Stimulated activated naive CD4-positive, alpha-beta T cell (primary cell): ENCODE data around the gene CPVL.
A peak's percentile ranks its signal among the peaks of the same experiment; 100 is the strongest.

ENCODE experiments used
- DNase-seq, 6 experiments: peaks; one replicate each; lab custom pipeline; 2025; lab: John Stamatoyannopoulos, UW

The CPVL gene

GRCh38 chr7:29091715-29092114 is 54.6 kb downstream of the CPVL start:
- peak in 1 of 6 experiments; percentile 9 for DNase-seq

DNA sequence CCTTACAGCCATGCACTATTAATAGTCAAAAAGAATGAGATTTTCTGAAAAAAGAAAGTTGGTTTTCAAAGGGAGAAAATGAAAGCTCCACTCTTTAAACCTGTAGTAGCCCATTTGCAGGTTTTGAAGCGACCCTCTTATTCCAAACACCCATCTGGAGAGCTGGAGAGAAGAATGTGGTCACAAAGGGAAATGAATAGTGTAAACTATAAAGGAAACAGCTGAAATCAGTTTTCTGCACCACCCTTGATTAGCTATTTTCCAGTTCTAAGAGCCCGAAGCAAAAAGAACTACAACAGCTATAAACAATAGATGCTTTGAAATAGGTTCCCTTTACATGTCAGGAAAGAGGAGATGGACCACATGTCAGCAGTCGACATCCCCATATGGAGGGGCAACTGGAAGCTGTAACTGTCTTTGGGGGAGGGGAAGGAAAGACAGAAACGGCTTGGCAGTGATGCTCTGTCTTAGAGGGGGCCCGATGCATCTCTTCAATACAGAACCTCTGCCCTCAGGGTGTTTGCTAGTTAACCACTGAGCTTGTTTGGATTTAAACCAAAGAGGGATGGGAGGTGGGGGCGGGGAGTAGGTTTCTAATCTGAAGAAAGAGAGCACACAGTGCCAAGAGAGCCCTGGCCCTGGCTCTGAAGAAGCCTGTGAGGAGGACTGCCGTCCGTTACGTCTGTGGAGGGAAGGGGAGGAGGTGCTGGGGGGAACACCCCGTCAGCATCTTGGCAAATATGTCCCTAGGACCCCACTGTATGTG is 55.3 kb downstream of the CPVL start:
- DNase-seq, result no peak

- no peak for DNase-seq
Measured at GRCh38 chr7:29090151-29090805, 56.1 kb downstream of the CPVL start.

DNA sequence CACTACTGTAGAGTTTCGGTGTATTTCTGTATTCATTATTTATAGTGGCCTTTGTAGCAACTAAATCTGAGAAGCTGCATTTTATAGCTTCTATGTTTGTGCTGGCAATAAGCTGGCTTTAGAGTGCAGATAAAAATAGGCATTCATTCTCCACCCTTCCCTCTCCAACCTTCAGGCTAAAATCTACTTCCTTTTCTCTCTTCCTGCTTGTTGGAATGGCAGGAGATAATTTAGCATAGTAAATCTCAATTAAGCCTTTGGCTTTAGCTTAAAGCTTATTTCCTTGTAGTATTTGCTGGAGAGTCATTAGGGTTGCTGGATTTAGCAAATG is 58.5 kb downstream of the CPVL start:
- DNase-seq, result no peak

DNA sequence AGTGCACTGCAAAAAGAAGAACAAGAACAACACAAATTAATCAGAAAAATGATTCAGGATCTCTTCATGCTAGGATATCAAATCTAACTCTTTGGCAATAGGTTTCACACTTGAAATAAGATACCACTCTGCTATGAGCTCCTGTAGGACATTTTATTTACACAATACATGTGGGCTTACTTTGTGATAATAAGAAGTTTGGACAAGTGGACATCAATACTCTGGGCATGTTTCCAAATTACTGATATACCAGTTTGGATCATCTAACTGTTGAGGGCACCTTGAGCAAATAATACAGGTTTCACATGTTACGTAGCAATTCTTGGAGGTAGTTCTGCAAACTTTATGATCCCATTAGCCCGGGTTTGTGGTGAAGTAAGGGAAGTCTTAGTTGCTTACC is 59.8 kb downstream of the CPVL start:
- no peak for DNase-seq

GRCh38 chr7:29084832-29085231 is 61.5 kb downstream of the CPVL start:
- DNase-seq, result no peak

- DNase-seq, result no peak
Measured at GRCh38 chr7:29080803-29081202, 65.5 kb downstream of the CPVL start.

GRCh38 chr7:29078311-29079260 is 67.8 kb downstream of the CPVL start:
- no peak for DNase-seq

DNA sequence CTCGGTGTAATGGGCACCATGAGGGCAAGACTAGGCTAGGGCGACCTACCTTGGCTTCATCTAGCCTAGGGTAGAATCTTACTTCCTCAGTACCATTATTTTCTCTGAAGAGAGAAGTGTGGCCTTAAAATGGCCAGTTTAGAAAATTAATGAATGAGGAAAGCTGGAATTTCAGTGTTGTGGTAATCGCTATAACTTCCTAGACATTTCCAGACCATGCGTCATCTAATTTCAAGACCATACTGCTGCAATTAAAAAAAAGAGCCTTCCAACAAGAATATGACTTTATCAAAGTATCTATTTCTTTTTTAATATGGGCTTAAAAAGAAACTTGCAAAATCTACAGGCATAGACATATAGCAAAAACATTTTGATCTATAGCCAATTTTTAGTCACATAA is 68.5 kb downstream of the CPVL start:
- no peak for DNase-seq

- no peak for DNase-seq
Measured at GRCh38 chr7:29077176-29077575, 69.2 kb downstream of the CPVL start.

DNA sequence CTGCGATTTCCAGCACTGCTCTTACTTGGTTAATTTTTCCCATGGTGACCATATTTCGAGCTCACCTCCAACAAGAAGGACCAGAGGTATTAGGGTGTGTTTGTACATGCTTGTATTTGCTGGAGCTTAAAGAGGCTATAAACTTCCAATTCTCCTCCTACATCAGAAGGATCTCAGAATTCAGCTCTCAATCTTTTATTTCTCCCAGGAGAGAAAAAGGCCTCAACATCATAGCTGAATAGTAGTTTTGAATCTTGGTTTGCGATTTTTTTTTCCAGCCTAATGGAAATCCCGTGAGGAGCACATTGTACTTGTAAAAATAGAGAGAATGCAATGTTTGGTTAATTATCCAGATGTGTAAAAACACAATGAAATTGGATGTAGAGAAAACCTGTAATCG is 69.7 kb downstream of the CPVL start:
- DNase-seq, result no peak

DNA sequence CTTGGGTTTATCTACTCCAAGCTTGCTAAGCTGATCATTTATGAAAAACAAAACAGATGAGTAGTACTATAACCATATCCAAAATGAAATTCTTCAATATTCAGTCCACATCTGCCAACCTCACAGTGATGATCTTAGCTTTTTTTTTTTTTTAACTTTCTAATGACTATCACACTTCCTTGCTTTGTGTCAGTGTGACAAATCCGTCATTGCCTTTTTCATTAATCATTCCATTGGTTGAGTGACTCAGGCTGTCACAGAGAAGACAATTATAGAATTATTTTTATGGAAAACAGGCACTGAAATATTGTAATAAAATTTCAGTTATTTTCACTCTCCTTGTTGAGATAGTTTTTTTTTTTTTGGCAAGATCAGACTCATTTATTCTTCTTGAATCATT is 70.7 kb downstream of the CPVL start:
- DNase-seq, result no peak

- no peak for DNase-seq
Measured at GRCh38 chr7:29071203-29071874, 75.0 kb downstream of the CPVL start.

DNA sequence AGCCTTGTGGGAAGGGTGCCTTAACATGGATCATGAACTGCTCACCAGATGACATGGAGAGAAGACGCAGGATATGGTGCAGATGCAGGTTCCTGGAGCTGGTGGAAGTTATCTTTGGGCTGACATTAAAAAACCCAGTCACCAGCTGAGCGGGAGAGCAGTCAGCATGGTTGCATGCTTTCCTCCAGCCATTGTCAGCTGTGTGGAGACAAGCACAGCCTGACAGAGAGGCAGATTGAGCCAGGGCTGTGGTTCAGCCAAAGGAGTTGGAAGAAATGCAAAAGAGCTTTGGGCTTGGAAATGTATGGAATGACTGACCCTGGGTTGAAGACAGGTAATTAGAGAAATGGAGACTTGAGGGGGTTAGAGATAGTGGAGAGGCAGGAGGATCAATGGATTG is 79.7 kb downstream of the CPVL start:
- no peak for DNase-seq

DNA sequence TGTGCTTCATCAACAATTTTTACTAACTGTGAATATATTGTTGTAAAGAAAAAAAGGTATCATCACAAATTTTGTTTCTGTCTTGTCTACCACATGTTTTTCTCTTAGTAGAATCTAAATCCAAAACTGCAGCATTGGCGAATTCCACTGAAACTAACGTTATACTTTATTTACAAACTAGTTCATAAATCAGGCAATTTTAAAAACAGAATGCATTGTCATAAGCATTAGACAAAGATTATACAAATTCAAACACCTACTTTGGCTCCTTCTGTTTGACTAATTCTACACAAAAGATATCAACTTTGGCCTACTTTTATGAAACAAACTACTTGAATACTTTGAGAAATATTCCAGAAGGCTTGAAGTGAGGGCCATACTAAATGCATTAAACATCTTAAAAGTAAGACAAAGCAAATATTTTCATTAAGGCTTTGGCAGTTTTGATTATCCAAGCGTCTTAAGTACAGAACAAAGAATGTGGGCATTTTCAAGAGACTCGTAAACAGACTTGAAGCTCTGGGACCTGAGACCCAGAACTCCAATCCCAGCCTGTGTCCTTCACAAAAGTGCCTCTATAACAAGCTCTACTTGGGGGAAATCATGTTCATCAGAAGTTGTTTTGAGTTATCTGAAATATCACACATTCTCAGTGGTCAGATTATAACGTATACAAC is 81.0 kb downstream of the CPVL start:
- DNase-seq, result no peak

GRCh38 chr7:29063872-29064271 is 82.5 kb downstream of the CPVL start:
- DNase-seq, result no peak

- DNase-seq, result no peak
Measured at GRCh38 chr7:29063236-29063635, 83.1 kb downstream of the CPVL start.

DNA sequence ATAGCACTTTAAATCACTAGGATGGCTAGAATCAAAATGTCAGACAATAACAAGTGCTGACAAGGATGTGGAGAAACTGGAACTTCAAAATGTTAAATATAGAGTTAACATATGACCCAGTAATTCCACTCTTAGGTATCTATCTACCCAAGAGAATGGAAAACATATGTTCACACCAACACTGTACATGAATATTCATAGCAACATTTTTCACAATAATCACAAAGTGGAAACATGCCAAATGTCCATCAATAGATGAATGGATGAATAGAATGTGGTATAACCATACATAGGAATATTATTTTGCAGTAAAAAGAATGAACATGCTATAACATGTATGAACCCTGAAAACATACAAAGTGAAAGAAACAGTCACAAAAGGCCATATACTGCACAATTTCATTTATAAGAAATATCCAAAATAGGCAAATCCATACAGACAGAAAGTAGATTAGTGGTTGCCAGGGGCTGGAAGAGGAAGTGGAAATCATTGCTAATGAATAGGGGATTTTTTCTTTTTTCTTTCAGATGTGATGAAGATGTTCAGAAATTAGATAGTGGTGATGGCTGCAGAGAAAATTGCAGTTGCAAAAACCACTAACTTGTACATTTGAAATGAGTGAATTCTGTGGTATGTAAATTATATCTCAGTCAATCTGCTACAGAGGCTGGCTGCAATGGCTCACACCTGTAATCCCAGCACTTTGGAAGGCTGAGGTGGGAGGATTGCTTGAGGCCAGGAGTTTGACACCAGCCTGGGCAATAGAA is 93.0 kb downstream of the CPVL start:
- no peak for DNase-seq

DNA sequence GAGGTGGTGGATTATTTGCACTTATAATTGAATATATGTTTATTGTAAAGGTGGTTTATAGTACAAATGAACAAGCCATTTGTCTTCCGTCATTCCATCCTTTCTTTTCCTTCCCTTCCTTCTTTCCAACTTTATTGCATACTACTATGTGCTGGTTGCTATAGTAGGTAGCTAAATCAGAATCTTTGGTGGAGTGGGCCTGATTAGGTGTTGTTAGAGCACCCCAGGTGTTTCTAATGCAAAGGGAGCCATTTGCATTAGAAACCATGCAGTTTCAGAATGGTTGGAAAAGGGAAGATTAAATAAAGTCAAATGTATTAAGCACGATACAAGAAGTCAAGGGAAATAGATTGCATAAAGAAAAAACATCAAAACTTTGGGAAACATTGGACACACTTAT is 99.4 kb downstream of the CPVL start:
- DNase-seq, result no peak

DNA sequence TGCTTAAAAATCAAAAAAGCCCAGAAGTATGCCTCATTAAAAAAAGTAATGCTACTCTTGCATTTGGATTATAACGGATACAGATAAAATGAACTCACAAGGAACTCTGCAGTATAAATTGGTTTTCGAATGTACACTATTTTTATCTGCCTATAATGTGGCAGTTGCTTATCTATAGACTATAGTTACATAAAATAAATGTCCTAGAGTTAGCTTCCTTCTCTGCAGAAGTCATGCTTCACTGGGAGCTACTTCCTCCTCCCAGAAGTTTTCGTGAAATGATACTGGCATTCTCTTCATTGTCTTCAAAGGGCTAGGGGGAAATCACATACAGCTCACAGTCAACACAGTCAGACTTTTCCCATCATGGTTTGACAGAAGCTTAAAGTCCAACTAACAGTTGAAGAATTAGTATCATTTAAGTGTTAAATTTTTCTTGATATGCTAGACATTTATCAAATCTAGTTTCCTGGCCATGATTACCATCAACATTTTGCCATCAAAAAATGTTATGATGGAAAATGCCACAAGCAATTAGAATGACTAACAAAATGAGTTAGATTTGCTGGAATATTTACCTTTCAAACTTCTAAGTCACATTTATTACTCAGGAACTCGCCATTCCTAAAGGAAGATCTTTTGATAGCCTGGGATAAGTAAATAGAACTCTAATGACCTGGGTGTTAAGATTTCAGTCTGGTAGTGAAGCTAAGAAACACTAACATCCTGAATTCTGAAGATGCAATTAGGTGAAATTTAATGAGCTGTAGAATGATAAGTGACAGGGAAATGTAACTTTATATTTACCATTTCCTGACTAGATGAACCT is 100.9 kb downstream of the CPVL start:
- no peak for DNase-seq
